G401 (cell line): ENCODE results near the gene CELF1. TPM values are rescaled to one million over a fixed set of nuclear protein-coding genes. Genes with fewer than 3 reads are reported as not detected.
"Not testable (repeated sequence)": the region's sequence is repeated elsewhere in the genome, so short reads cannot be mapped to it uniquely, and the experiment has no call there.

Experiments
- DNase-seq: peaks from one replicate; pipeline ENCODE4 v3.0.0-alpha.2; 2015; ENCODE audit warnings: low spot score
- in situ Hi-C: cut with HindIII; loops from 2 replicates; pipeline ENCODE4 v1.10.0; 2016; ENCODE audit warnings: low sequenced_read_pairs, mixed read lengths
- total RNA-seq: library from RNA; depleted of rRNA; stranded (reverse); fragments of >200 nt; shearing (Covaris generic); gene quantifications from 2 replicates; pipeline ENCODE4 v1.2.3, GENCODE V29; 2014

The CELF1 gene
- total RNA-seq, 1 experiment from 2014 or later, result 94.4 TPM

DNA sequence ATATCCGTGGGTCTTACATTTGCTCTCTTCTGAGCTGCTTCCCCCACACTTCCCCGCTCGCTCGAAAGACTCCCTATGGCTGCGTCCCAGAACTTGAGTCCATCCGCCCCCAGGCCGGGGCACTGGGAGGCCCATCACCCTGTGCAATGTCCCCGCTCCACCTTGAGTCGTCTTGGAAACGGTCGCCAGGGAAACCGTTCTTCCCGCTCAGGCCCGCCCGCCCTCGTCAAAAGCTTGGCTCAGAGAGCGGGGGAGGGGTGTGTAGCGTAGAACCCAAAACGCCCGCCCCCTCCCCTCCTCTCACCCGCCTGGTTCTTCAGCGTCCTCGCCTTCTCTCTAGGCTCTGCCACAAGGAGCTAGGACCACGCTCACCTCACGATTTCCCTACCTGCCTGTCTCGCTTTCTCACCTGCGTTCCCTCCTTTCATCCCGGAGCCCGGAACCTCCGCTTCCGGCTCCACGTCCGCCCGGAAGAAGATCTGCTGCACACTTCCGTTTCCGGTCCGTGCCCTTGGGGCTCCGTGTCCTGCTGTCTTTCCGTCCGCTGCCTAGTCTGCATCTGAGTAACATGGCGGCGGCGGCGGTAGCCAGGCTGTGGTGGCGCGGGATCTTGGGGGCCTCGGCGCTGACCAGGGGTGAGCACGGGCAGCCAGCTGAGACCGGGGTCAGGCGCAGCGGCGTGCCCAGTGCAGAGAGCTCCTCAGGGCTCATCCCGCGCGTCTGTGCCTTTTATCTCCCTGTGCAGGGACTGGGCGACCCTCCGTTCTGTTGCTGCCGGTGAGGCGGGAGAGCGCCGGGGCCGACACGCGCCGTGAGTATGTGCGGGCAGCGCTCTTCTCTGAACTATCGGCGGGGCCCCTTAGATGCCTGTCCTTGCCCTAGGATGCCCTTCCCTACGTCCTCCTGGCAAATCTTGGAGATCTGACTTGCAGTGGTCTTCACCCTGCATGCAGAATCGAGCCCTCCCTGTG is 25.9 kb upstream of the CELF1 start, which contains the start of the genes KBTBD4 and NDUFS3:
Gene KBTBD4 (minus strand): TSS at position 447 of the 971 bp plus-strand sequence. CDS start 19 bp downstream, at position 428.
Gene NDUFS3 (plus strand): TSS at position 551 of the 971 bp plus-strand sequence. CDS start 18 bp downstream, at position 569.
- in situ Hi-C loops, result no loop called here
- DNase-seq, result peak; percentile 92

DNA sequence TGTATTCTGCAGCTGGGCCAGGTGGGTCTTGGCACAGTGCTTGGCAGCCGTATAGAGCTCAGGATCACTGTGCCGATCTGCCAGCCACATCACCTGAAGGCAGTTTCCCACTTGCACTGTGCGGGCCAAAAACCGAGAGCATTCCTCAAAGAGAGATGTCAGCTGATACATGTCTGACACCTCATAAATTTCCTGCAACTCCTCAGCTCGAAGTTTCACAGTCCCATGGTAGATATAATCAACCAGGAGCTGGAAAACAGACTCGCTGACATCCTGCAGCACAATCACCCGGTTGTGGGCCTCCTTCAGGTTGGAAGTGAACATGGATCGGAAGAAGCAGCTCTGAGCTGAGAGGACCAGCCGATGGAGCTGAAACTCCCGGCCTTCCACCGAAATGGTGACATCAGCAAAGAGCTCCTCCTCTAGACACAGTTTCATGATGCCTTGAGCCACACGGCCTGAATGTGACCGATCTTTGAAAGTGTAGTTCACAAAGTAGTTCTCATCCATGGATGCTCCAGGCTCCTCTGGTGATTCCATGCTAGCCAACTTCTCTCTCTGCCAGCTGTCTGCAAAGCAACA is 24.6 kb upstream of the CELF1 start:
- in situ Hi-C loops, result no loop called here
- DNase-seq, result peak; percentile 29

DNA sequence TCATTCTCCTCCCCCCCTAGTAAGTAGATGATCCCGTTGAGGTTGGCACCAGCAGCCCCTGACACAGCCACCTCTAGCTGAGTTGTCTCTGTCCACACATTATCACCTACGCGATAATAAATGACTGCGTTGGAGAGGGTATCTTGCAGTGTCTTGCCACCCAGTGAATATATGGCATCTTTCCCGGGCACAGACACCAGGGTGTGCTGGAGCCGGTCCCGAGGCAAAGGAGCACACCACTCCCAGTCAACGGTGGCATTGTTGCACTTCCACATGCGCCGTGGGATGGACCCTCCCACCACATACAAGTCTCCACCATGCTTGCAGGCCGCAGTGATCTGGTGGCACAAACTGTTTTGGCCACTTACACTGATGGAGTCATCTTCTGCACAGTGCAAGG is 20.4 kb upstream of the CELF1 start:
- no peak for DNase-seq
- in situ Hi-C loops, result no loop called here

DNA sequence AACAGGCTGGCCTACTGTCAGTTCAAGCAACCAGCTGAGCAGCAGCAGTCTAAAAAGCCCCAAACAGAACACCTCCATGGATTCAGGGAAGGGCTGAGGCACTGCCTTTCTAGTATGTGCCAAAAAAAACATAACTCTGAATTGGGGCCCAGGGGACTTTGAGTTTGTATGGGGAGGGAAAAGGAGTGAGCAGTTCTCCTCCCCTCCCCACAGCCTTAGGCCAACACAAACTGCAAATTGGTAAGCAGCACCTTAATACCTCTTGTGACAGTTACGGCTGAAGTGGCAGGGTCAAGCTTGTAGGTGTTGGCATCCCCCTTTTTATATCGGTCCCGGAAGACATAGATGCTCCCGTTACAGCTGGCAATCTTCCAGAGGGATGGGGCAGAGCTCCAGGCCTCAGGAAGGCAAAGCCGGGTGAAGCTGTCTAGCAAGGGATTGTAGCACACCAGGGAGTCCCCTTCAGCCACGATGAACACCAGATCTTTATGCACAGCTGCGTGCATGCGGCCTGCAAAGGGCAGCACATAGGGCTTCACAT is 19.9 kb upstream of the CELF1 start:
- in situ Hi-C loops, result no loop called here
- DNase-seq, result peak; percentile 50

DNA sequence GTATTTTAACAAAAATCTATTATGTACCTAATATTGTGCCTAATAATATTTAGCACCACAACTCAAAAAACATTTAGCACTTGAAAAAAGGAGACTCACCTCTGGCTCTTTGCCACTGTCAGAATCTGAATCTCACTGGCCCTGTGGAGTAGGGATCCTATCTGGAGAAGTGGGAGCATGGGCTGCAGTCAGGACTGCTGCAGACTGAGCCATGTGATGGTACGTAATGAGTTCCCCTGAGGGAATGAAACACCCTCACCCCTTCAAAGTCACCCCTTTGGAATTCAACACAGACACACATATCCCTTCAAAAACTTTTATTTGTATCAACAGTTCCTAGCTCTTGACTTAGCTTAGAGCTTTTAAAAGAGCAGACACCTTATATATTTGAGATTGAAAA is 19.0 kb upstream of the CELF1 start:
- DNase-seq, result no peak
- in situ Hi-C loops, result no loop called here

DNA sequence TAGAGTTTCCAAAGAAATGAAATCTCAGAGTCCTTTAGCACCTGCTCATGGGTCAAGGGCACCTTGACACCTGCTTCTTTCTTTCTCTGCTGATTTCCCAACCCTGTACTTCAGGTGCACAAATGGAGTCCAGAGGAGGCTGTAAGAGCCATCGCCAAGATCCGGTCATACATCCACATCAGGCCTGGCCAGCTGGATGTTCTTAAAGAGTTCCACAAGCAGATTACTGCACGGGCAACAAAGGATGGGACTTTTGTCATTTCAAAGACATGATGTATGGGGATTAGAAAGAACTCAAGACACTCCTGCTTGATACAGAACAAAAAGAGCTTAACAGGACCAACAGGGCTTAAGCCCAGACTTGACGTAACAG is 18.4 kb upstream of the CELF1 start:
- in situ Hi-C loops, result no loop called here
- DNase-seq, result no peak

DNA sequence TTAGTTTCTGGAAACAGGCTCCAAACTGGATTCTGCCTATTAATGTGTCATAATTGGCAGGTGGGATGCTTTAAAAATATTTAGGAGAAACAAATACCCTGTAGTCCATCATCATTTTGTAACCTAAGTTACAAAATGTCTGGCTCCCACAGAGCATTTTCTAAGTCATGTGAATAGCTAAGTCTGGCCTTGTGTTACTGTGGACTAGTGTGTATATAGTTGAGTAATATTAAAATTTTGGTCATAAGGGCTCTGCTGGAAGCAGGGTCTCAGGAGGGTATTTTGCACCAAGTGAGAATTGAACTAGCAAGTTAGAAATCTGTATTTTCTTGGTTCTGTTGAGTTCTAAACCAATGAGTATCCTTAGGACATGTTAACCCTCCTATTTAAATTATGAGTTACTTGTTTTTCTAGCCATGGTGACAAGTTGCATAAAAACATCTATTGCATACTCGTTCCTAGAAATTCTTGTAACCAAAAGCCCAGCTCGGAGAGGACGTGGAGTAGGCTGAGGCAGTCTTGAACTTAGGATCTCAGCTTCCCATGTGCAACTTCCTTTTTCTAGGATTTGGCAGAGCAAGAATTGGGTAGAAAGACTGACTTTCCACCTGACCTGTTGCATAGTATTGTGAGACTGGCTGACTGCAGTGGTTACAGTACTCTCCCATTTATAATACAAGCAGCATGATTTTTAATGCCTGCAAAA is 17.9 kb upstream of the CELF1 start:
- in situ Hi-C loops, result no loop called here
- no peak for DNase-seq

DNA sequence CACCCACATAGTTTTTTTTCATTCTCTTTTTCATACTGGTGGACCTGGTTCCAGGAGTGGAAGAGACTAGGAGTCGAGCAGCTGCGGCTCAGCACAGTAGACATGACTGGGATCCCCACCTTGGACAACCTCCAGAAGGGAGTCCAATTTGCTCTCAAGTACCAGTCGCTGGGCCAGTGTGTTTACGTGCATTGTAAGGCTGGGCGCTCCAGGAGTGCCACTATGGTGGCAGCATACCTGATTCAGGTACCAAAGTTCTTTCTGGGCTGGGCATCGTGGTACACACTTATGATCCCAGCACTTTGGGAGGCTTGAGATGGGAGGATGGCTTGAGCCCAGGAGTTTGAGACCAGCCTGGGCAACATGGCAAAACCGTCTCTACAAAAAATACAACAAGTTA is 16.7 kb upstream of the CELF1 start:
- no peak for DNase-seq
- in situ Hi-C loops, result no loop called here

DNA sequence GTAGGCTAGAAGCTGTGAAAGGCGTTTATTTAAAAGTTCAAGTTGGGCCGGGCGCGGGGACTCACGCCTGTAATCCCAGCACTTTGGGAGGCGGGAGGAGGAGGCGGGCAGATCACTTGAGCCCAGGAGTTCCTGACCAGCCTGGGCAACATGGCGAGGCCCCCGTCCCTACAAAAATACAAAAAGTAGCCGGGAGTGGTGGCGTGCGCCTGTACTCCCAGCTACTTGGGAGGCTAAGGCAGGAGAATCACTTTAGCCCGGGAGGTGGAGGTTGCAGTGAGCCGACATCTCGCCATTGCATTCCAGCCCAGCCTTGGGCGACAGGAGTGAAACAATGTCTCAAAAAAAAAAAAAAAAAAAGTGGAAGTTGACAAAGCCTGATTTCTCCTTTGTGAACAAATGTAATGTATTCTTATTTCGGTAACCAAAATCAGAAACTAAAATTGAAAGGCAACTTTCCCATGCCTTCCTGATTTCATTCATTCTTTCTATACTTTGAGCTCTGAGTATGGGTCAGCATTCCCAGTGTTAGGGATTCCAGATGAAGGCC is 13.3 kb upstream of the CELF1 start:
- DNase-seq, result peak; percentile 17
- in situ Hi-C loops, result no loop called here

DNA sequence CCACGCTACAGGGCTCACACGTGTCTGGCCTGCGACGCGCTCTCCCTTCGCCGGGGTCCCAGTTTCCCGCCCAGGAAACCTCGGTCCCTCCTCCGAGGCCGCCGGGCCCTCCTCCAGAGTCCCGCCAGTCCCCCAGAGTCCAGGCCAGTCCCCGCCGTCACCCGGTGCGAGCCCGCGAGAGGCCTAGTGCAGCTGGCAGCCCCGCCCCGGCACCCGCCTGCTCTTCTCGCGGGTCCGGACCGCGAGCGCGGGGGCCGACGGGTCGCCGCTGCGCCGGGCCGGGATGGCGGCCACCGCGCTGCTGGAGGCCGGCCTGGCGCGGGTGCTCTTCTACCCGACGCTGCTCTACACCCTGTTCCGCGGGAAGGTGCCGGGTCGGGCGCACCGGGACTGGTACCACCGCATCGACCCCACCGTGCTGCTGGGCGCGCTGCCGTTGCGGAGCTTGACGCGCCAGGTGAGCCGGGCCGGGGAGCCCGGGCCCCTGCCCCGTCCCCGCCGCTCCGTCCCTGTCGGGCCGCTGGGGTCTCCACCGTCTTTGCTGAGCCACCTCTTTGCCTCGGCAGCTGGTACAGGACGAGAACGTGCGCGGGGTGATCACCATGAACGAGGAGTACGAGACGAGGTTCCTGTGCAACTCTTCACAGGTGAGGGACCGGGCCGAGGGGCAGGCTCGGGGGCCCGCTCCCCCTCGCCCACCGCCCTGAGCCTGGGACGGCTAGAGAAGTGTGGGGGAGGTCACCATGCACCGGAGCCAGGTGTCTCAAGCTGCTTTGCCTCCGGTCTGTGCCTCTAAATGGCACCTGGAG is 12.6 kb upstream of the CELF1 start, which contains the start of gene PTPMT1:
Gene PTPMT1 (plus strand): TSS at position 260 of the 809 bp plus-strand sequence. CDS start 24 bp downstream, at position 284.
- peak; percentile 54 for DNase-seq
- in situ Hi-C loops, result no loop called here

DNA sequence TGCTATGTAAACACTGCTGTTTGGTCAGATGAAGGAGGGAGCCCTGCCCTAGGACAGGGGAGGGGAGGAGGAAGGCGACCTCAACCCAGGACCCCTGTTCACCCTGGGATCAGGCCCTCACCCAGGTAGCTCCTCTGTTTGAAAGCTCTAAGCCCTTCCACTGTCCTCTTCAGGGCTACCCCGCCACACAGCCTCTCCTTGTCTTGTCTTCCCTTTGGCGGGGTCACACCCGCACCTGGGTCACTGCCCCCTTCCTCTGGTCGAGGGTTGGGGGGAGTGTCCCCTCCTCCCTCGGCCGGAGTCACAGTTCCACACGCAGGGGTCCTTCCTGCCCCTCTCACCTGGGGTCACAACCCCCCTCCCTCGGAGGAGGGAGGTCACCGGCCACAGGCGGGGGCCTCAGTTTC is 12.0 kb upstream of the CELF1 start:
- DNase-seq, result no peak
- in situ Hi-C loops, result no loop called here

DNA sequence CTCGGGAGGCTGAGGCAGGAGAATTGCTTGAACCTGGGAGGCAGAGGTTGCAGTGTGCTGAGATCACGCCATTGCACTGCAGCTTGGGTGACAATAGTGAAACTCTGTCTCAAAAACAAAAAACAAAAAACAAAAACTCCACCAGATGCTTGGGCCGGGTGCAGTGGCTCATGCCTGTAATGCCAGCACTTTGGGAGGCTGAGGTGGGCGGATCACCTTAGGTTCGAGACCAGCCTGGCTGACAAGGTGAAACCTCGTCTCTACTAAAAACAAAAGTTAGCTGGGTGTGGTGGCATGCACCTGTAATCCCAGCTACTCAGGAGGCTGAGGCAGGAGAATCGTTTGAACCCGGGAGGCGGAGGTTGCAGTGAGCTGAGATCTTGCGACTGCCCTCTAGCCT is 11.4 kb upstream of the CELF1 start:
- in situ Hi-C loops, DNase-seq: not testable (repeated sequence)

DNA sequence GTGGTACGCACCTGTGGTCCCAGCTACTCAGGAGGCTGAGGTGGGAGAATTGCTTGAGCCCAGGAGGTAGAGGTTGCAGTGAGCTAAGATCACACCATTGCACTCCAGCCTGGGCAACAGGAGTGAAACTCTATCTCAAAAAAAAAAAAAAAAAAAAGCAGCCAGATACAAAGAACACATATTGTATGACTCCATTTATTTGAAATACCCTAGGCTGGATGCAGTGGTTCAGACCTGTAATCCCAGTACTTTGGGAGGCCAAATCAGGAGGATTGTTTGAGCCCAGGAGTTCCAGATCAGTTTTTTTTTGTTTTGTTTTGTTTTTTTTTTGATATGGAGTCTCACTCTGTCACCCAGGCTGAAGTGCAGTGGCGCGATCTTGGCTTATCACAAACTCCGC is 9.5 kb upstream of the CELF1 start:
- in situ Hi-C loops, result not testable (repeated sequence)

DNA sequence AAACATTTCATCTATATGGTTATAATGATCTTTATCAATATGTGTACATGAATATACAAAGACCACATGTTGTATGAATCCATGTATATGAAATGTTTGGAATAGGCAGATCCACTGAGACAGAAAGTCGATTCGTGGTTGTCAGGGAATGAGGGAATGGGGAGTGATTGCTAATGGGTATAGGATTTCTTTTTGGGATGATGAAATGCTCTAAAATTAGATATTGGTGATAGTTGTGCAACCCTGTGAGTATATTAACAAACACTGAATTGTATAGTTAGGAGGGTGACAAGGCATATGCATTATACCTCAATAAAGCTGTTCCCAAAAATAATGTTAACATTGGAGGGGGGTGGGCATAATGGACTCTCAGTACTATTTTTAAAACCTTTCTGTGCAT is 7.5 kb upstream of the CELF1 start:
- no peak for DNase-seq
- in situ Hi-C loops, result no loop called here

More for the DNA sequence above, 9.5 kb upstream of the CELF1 start:
- not testable (repeated sequence) for DNase-seq

DNA sequence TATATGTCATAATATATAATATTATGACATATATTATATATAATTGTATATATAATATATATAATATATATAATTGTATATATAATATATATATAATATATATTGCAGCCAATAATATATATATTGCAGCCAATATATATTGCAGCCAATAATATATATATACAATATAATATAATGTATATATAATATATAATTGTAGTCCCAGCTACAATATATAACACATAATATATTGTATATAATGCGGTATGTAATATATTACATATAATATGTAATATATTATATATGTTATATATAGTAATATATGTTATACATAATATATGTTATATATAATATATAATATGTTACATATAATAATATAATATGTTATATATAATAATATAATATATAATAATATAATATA is 5.8 kb upstream of the CELF1 start:
- DNase-seq, result no peak
- in situ Hi-C loops, result no loop called here

DNA sequence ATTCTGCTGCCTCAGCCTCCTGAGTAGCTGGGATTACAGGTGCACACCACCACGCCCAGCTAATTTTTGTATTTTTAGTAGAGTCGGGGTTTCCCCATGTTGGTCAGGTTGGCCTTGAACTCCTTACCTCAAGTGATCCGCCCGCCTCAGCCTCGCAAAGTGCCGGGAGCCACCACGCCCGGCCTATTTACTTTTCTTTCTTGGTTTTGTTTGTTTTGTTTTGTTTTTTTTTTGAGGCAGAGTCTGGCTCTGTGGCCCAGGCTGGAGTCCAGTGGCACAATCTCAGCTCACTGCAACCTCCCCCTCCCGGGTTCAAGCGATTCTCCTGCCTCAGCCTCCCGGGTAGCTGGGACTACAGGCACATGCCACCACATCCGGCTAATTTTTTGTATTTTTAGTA is 4.1 kb upstream of the CELF1 start:
- DNase-seq, result not testable (repeated sequence)

DNA sequence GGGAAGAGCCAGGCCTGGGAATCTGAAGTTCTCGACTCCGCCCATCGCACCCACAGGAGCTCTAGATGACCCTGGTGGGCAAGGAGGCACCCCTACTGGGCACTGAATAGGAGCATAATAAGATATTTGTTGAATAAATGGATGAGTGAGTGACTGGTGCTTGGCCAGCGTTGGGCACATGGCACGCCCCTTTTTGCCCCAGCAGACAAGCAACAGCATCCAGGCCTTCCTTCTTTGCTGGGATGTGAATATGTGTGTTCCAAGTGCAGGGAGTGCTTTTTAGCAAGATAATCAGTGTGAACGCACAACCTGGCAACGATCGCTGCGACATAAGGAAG is 443 bp upstream of the CELF1 start:
- in situ Hi-C loops, result no loop called here
- peak; percentile 65 for DNase-seq

More for the DNA sequence above, 4.1 kb upstream of the CELF1 start:
- in situ Hi-C loops, result not testable (repeated sequence)

DNA sequence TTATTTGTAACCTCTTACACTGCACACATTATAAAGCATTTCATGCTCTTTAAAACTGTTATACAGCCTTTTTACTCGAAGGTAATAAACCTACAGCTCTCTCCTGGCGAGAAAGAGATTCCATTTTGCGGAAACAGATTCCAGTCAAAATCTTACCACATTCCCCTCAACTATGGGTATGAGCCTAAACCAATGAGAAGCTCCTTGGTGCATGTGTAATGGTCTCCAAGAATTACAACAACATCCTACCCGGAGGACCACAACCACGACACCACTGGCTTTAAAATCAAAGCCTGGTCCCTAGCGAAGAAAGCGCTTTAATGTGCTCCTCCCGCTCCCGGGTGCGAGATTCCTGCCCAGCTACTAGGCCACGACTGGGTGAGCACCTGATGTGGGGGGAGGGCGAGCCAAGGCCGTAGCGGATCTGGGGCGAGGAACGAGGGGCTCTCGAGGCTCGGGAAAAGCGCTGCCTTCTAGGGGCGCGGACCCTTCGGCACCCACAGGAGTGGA is 821 bp downstream of the CELF1 start:
- in situ Hi-C loops, result no loop called here
- DNase-seq, result no peak
